ENCODE measurements around the gene TPM1. TPM values are rescaled to one million over a fixed set of nuclear protein-coding genes. Genes with fewer than 3 reads are reported as not detected.

TPM1 gene
- total and polyA plus RNA-seq, 2 donors (not counting 1 experiment from before 2014, with no cell fraction given) = 5.5 to 20.3 TPM

DNA sequence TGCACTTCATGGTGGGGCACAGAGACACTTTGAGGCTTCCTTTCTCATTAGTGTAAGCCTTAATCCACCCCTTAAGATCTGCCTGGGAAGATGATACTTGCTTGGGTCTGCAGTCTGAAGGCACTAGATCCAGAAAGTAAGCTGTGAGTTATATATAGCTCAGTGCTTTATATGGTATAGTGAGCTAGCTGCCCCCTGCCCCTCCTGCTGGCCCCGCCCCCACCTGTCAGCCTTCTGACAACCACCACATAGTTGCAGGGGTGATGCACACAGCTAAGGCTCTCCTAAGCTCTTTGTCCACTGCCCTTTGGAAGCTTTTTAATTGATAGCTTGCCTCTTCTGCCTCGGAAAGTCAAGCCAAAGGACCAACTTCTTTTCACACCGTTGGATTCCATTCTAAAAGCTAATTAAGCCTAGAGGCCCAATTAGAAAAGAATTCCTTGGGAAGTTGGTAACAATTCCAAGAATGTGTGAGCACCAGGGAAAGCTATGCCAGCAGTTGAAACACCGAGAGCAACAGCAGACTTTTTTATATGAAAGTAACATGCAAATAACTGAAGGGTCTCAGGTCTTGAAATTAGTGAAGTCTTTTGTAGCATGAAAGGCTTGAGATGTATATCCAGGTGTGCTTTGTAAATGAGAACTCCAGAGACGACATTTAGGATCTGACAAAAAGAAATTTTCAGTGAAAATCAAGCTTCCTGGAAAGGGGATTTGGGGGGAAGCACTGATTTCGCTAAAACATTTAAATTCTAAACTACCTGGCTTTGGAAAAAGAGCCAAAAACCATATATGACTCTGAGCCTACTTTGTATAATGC, 2.3 kb downstream of the TPM1 start:
- Histone ChIP-seq H3K27me3 (replicated peaks in 1 of 4; ENCODE audit: control extremely low read depth in 1 of 4, control insufficient read depth in 3 of 4, insufficient read depth in 4 of 4, low read length in 3 of 4) (peaks cover 0 to 68% (median 48%) of the 10 kb centered on the region in 4 experiments), H4K20me1 (ENCODE audit: control insufficient read depth, insufficient read depth, low read length, poor library complexity, severe bottlenecking) (no peaks in the 10 kb centered on the region), H3K9ac (ENCODE audit: low read length) (no peak overlapping the region), H3K4me2 (replicated peaks; ENCODE audit: low read depth, low read length, poor library complexity, severe bottlenecking) (no peak overlapping the region), H3K79me2 (ENCODE audit: control insufficient read depth, insufficient read depth, low read length) (no peaks in the 10 kb centered on the region), H3K27ac (ENCODE audit: low read length in 2 of 2) (no peak overlapping the region), H2AFZ (ENCODE audit: insufficient read depth, low read depth, low read length, poor library complexity, severe bottlenecking) (no peak overlapping the region), H3K4me1 (ENCODE audit: control insufficient read depth in 2 of 2, insufficient read depth in 2 of 2, low read length in 2 of 2) (peaks cover 36 to 38% of the 10 kb centered on the region in 2 donors), H3K36me3 (replicated peaks in 1 of 2; ENCODE audit: control extremely low read depth in 1 of 2, control insufficient read depth in 1 of 2, extremely low read depth in 1 of 2, insufficient read depth in 2 of 2, low read length in 1 of 2) (no peaks in the 10 kb centered on the region), H3K4me3 (ENCODE audit: control extremely low read depth in 1 of 5, extremely low read depth in 1 of 5, insufficient read depth in 1 of 5, low read depth in 2 of 5, low read length in 4 of 5) (no peak overlapping the region), H3K9me3 (ENCODE audit: control extremely low read depth in 1 of 3, control insufficient read depth in 2 of 3, insufficient read depth in 1 of 3, low read length in 2 of 3) (peaks cover 0 to 4% (median 0%) of the 10 kb centered on the region in 3 donors)
- 50% methylated on average over 1 of the region's 6 CpGs for WGBS (ENCODE audit: insufficient coverage)
- peaks cover 49% of the 10 kb centered on the region for H3K27me3 Mint-ChIP-seq
- ChIA-PET POLR2A (no interaction called here), CTCF (interaction anchor here (0.6 to 1.2 kb wide), 3 partner anchors 9 to 299 kb away, joined by 3 to 4 read pairs (median 3); no protein-coding TSS in a partner anchor)
- no peak overlapping the region for H3K27ac Mint-ChIP-seq
- peaks cover 41% of the 10 kb centered on the region for H3K4me1 Mint-ChIP-seq
- ATAC-seq (ENCODE audit: low read depth) (no peak), DNase-seq (no peak)
- peak overlapping the region; percentile 57 for H3K4me3 Mint-ChIP-seq
- TF ChIP-seq EZH2 (IDR thresholded peaks at IDR 0.05; ENCODE audit: borderline replicate concordance, insufficient read depth, low read depth, low read length, poor library complexity, severe bottlenecking) = no peak
- no peaks in the 10 kb centered on the region for H3K9me3 Mint-ChIP-seq (ENCODE audit: insufficient read depth)
- intact Hi-C loops (cut with micrococcal nuclease) = loop anchor here (5.0 kb wide), 1 partner anchor 232 kb away; the partner anchor contains the start of gene APH1B

DNA sequence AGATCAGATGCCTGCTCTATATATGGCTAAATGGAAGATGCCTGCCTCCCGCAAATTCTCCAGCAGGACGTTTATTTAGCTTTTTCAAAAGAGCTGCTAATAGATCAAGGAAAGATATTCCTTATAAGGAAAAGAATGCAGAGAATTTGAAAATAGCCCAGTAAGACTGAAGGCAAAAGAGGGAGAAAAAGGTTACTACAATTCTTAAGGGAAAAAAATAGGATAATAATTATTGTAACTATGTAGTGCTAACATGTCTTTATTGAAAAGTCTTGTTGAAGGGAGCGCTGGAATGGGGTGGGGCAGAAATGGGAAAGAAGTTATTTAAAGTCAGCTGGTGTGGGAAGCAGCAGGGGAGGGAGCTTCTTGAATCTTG, 2.9 kb downstream of the TPM1 start:
- Histone ChIP-seq H4K20me1 (ENCODE audit: control insufficient read depth, insufficient read depth, low read length, poor library complexity, severe bottlenecking) (no peaks in the 10 kb centered on the region), H3K79me2 (ENCODE audit: control insufficient read depth, insufficient read depth, low read length) (no peaks in the 10 kb centered on the region), H3K4me3 (ENCODE audit: control extremely low read depth in 1 of 5, extremely low read depth in 1 of 5, insufficient read depth in 1 of 5, low read depth in 2 of 5, low read length in 4 of 5) (no peak overlapping the region), H3K9ac (ENCODE audit: low read length) (no peak overlapping the region), H3K4me1 (ENCODE audit: control insufficient read depth in 2 of 2, insufficient read depth in 2 of 2, low read length in 2 of 2) (peaks cover 36 to 38% of the 10 kb centered on the region in 2 donors), H3K9me3 (ENCODE audit: control extremely low read depth in 1 of 3, control insufficient read depth in 2 of 3, insufficient read depth in 1 of 3, low read length in 2 of 3) (peaks cover 0 to 4% (median 0%) of the 10 kb centered on the region in 3 donors), H3K36me3 (replicated peaks in 1 of 2; ENCODE audit: control extremely low read depth in 1 of 2, control insufficient read depth in 1 of 2, extremely low read depth in 1 of 2, insufficient read depth in 2 of 2, low read length in 1 of 2) (no peaks in the 10 kb centered on the region), H3K4me2 (replicated peaks; ENCODE audit: low read depth, low read length, poor library complexity, severe bottlenecking) (no peak overlapping the region), H3K27me3 (replicated peaks in 1 of 4; ENCODE audit: control extremely low read depth in 1 of 4, control insufficient read depth in 3 of 4, insufficient read depth in 4 of 4, low read length in 3 of 4) (peaks cover 0 to 64% (median 47%) of the 10 kb centered on the region in 4 experiments), H2AFZ (ENCODE audit: insufficient read depth, low read depth, low read length, poor library complexity, severe bottlenecking) (no peak overlapping the region), H3K27ac (ENCODE audit: low read length in 2 of 2) (no peak overlapping the region)
- DNase-seq (no peak), ATAC-seq (ENCODE audit: low read depth) (no peak)
- no peak overlapping the region for H3K27ac Mint-ChIP-seq
- H3K4me3 Mint-ChIP-seq = no peak overlapping the region
- intact Hi-C loops (cut with micrococcal nuclease) = loop anchor here (5.0 kb wide), 1 partner anchor 232 kb away; the partner anchor contains the start of gene APH1B
- ChIA-PET CTCF (interaction anchor here (1.2 kb wide), 1 partner anchor 10 kb away, joined by 3 read pairs; no protein-coding TSS in a partner anchor), POLR2A (no interaction called here)
- peaks cover 42% of the 10 kb centered on the region for H3K4me1 Mint-ChIP-seq
- TF ChIP-seq, protein P1, sequence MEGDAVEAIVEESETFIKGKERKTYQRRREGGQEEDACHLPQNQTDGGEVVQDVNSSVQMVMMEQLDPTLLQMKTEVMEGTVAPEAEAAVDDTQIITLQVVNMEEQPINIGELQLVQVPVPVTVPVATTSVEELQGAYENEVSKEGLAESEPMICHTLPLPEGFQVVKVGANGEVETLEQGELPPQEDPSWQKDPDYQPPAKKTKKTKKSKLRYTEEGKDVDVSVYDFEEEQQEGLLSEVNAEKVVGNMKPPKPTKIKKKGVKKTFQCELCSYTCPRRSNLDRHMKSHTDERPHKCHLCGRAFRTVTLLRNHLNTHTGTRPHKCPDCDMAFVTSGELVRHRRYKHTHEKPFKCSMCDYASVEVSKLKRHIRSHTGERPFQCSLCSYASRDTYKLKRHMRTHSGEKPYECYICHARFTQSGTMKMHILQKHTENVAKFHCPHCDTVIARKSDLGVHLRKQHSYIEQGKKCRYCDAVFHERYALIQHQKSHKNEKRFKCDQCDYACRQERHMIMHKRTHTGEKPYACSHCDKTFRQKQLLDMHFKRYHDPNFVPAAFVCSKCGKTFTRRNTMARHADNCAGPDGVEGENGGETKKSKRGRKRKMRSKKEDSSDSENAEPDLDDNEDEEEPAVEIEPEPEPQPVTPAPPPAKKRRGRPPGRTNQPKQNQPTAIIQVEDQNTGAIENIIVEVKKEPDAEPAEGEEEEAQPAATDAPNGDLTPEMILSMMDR (IDR thresholded peaks at IDR 0.05) = no peak
- TF ChIP-seq EZH2 (IDR thresholded peaks at IDR 0.05; ENCODE audit: borderline replicate concordance, insufficient read depth, low read depth, low read length, poor library complexity, severe bottlenecking) = no peak
- H3K27me3 Mint-ChIP-seq = peaks cover 44% of the 10 kb centered on the region
- no peaks in the 10 kb centered on the region for H3K9me3 Mint-ChIP-seq (ENCODE audit: insufficient read depth)
- 89% methylated on average over 1 of the region's 3 CpGs for WGBS (ENCODE audit: insufficient coverage)

Data from B cell (primary cell).